ENCODE results near the gene BICD2.

The BICD2 gene

DNA sequence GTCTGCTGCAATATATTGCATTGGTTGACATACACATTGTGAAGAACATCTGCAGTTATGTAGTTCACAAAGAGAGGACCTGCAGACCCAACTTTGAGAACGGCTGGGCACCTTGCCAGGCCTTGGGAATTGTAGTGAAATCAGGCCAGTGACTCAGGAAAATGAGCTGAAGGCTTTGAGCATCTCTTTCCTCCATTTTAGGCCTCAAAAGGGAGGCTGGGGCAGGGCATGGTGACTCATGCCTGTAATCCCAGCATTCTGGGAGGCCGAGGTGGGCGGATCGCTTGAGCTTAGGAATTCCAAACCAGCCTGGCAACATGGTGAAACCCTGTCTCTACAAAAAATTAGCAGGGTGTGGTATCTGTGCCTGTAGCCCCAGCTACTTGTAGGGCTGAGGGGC lies 93.3 kb downstream of the BICD2 start:
- in situ Hi-C loops (cut with MboI; ENCODE audit: low sequenced_read_pairs) = no loop called here

- in situ Hi-C loops (cut with MboI; ENCODE audit: low sequenced_read_pairs) = no loop called here
These were observed 94.5 kb downstream of the BICD2 start, which contains the start of gene IPPK for GRCh38 chr9:92669890-92670708. Gene IPPK, minus strand, starts transcription at chr9:92670131. Its CDS starts 143 bp downstream, at chr9:92669988.

DNA sequence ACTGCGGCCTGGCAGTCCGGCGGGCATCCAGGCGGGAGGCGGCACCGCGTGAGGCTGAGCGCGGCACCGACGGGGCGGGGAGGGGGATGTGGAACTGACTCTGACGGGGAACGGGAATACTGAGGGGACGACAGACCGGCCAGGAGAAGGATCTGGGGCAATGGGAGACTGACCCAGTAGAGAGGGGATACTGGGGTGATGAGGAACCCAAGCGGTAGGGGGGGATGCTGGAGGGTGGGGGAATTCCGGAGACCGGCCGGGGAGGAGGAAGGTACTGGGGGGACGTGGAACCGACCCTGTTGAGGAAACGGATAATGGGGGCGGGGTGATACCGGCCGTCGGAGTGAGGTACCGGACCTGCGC lies 95.1 kb downstream of the BICD2 start:
- in situ Hi-C loops (cut with MboI; ENCODE audit: low sequenced_read_pairs) = no loop called here

DNA sequence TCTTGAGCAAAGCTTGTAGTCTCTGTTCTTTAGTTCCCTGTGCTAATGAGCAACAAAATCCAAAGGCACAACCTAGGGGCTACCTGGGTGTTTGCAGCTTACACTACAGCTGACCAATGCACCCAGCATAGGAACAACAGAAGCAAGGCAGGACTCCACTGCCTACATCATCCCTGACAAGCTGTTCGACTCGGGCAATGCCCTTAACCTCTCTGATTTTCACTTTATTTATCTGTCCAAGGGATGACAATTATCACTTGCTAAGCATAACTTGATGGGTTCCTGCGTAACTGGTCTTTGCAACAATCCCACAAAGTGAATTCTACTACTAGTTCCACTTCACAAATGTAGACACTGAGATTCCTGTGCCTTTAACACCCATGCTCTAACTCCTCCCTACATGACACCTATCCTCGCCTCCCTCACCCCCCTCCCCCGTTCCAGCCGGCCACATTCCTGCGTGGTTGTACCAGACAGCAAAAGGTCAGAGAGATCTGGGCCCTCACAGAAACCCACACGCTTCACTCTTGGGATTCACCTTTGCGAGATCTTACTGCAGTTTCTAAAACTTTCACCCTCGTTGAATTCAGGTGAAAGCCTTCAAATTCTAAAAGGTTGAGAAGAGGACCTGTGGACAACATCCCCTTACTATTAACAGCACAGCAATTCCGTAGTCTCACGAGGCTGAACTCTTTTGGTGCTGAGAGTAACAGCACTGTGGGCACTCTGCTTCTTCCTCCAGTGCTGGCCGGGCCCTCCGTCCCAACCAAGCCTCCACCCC lies 95.7 kb downstream of the BICD2 start:
- in situ Hi-C loops (cut with MboI; ENCODE audit: low sequenced_read_pairs) = no loop called here

DNA sequence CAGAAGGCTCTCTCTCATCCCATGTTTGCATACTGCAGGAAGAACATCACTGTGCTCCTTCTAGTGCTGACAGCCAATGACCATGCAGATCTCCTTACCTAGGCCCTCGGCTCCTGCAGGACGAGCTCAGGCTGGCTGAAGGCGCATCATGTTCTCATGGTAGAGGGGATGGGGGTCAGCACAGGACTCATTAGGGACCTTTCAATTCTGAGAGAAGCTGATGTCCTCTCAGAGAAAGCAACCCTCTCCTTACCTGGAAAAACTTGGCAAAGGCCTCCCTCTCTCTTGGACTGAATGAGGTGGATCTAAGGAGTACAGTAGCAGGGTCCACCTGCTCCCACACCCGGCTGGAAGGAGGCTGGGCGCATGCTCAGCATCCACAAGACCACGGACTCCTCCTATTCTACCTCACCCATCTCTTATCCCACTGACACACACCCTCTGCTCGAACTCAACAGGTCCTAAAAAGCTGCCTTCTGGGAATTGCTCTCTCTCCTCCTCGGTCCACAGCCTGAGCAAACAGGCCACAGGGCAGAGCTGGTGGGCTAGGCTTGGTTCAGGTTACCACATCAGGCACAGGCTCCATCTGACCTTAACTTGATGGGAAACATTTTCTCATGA lies 97.6 kb downstream of the BICD2 start:
- in situ Hi-C loops (cut with MboI; ENCODE audit: low sequenced_read_pairs) = no loop called here

DNA sequence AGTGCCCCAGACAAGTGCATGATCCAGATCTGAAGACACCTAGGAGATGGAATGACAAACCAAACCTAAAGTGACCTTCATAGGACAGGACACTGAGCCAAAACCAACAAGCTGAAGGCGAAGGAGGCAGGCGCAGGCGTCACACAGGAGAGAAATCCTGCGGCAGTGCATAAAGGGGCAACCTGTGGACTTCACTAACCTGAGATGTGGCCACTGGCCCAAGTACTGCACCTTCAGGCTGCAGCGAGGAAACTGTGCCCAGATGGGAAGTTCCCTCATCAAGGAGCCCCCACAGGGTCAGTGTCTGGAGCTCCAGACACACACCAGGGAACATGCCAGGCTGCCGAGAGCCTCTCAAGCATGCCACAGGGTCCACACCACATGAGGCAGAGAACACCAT lies 98.4 kb downstream of the BICD2 start:
- in situ Hi-C loops (cut with MboI; ENCODE audit: low sequenced_read_pairs) = no loop called here

- in situ Hi-C loops (cut with MboI; ENCODE audit: low sequenced_read_pairs) = no loop called here
These were observed 98.8 kb downstream of the BICD2 start for GRCh38 chr9:92665836-92666235.

- in situ Hi-C loops (cut with MboI; ENCODE audit: low sequenced_read_pairs) = no loop called here
These were observed 100.1 kb downstream of the BICD2 start for GRCh38 chr9:92664394-92665152.

DNA sequence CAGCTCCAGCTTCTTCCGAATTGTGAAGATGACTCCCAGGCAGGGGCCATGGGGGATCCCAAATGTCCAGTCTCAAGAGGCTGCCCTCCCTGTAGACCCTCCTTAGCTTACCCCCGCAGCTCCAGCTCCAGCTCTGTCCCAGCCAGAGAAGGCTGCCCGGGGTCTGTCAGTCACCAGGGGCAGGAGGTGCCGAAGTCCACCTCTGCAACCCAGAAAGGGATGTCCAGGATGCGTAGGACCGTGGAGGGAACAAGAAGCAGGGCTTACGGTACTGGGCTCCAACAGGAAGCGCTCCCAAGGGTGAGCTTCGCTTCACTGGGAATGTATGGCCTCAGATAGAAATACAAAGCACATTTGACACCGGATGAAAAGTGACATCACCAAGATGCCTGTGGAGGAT lies 100.7 kb downstream of the BICD2 start:
- in situ Hi-C loops (cut with MboI; ENCODE audit: low sequenced_read_pairs) = no loop called here

- in situ Hi-C loops (cut with MboI; ENCODE audit: low sequenced_read_pairs) = no loop called here
These were observed 101.5 kb downstream of the BICD2 start for GRCh38 chr9:92663126-92663525.

DNA sequence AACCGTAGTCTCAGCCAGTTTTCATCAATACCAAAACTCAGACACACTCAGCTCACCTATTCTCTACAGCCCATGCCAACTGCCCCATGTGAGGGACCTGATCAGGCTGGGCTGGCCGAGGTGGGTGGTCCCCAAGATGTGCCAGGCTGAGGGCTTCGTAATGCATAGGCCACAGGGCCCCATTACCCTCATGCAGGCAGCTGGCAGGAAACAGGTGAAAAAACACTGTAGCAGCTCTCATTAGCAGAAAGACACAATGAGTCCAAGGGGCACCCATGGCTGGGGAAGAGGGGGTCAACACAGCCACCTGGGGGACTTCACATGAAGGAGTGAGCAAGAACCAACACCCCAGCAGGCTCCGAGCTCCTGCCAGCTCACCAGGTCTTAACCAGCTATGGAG lies 102.9 kb downstream of the BICD2 start:
- in situ Hi-C loops (cut with MboI; ENCODE audit: low sequenced_read_pairs) = no loop called here

Data from HL-60/S4 treated with phorbol 12-myristate 13-acetate at 8.2 ng/mL for 4 days and 3 days (cell line).